ENCODE measurements around the gene PNLIPRP2.

Gene PNLIPRP2

DNA sequence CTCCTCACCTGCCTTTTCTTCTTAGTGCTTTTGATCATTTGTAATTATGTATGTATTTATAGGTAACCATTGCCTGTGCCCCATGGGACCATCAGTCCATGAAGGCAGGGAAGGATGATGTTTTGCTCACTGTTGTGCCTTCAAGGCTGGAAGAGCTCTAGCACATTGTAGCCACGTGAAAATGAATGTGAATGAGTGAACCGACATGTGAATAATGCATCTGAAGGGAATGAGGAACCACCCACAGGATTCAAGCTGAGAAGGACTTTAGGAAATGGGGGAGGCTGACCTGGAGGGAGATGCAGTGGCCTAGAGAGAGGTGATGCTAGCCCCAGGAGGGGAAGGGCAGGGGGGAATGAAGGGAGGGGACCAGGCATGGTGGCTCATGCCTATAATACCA, 6.0 kb upstream of the PNLIPRP2 start:
- no peak for DNase-seq (ENCODE audit: low read depth in 1 of 2, low spot score in 1 of 2)
- H3K27me3 ChIP-seq (ENCODE audit: insufficient read depth, poor library complexity, severe bottlenecking): no peaks in the 10 kb centered on the region
- H3K27ac ChIP-seq (replicated peaks): no peak overlapping the region
- no peak overlapping the region for H3K4me3 ChIP-seq (replicated peaks; ENCODE audit: insufficient read depth, low read length)
- TF ChIP-seq GABPA (IDR thresholded peaks at IDR 0.05; ENCODE audit: low read depth): no peak

DNA sequence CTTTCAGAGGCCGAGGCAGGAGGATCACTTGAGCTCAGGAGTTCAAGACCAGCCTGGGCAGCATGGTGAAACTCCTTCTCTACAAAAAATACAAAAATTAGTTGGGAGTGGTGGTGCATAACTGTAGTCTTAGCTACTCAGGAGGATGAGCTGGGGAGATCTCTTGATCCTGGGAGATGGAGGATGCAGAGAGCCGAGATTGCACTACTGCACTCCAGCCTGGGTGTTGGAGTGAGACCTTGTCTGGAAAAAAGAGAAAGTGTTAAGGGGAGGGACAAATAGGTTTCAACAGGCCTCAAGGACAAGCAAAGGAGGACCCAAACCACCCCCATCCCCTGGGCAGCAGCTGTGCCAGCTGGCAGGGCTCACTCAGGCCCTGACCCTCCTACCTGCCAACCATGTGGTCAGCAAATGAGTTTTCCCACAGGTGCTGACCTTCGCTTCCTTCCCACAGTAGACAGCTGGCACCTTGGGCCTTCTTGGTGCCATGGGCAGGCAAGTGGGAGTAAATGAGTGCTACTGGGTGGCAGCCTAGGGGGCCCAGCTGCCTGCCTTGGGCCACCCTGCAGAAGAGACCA, 5.5 kb upstream of the PNLIPRP2 start:
- Histone ChIP-seq H3K27me3 (ENCODE audit: insufficient read depth, poor library complexity, severe bottlenecking) (no peaks in the 10 kb centered on the region), H3K27ac (replicated peaks) (no peak overlapping the region), H3K4me3 (replicated peaks; ENCODE audit: insufficient read depth, low read length) (no peak overlapping the region)
- no peak for TF ChIP-seq POLR2AphosphoS5 (IDR thresholded peaks at IDR 0.05; ENCODE audit: low read depth)
- TF ChIP-seq, protein P1, sequence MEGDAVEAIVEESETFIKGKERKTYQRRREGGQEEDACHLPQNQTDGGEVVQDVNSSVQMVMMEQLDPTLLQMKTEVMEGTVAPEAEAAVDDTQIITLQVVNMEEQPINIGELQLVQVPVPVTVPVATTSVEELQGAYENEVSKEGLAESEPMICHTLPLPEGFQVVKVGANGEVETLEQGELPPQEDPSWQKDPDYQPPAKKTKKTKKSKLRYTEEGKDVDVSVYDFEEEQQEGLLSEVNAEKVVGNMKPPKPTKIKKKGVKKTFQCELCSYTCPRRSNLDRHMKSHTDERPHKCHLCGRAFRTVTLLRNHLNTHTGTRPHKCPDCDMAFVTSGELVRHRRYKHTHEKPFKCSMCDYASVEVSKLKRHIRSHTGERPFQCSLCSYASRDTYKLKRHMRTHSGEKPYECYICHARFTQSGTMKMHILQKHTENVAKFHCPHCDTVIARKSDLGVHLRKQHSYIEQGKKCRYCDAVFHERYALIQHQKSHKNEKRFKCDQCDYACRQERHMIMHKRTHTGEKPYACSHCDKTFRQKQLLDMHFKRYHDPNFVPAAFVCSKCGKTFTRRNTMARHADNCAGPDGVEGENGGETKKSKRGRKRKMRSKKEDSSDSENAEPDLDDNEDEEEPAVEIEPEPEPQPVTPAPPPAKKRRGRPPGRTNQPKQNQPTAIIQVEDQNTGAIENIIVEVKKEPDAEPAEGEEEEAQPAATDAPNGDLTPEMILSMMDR (IDR thresholded peaks at IDR 0.05; ENCODE audit: insufficient read depth, low read length): no peak
- no peak for DNase-seq (ENCODE audit: low read depth in 1 of 2, low spot score in 1 of 2)

DNA sequence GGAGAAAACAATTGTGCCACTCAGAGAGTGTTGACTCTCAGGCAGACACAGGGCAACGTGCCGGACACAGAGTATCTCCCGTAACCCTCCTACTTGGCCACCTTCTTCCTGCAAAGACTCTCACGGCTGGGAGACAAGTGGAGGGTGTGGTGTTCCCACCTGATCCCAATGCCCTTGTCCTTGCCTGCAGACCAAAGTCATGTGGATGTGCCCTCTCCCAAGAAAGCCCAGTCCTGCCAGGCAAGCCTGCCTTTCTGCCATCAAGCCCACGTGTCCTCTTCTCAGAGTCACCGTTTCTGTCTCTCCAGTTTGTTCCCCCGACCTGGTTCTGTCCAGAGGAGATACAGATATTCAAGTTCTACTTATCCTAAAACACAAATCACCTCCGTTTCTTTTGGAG, 723 bp downstream of the PNLIPRP2 start:
- no peak overlapping the region for H3K27ac ChIP-seq (replicated peaks)
- H3K27me3 ChIP-seq (ENCODE audit: insufficient read depth, poor library complexity, severe bottlenecking): no peaks in the 10 kb centered on the region
- H3K4me3 ChIP-seq (replicated peaks; ENCODE audit: insufficient read depth, low read length): no peak overlapping the region
- TF ChIP-seq GABPA (IDR thresholded peaks at IDR 0.05; ENCODE audit: low read depth): no peak
- TF ChIP-seq POLR2AphosphoS5 (IDR thresholded peaks at IDR 0.05; ENCODE audit: low read depth): no peak
- TF ChIP-seq, protein P2, sequence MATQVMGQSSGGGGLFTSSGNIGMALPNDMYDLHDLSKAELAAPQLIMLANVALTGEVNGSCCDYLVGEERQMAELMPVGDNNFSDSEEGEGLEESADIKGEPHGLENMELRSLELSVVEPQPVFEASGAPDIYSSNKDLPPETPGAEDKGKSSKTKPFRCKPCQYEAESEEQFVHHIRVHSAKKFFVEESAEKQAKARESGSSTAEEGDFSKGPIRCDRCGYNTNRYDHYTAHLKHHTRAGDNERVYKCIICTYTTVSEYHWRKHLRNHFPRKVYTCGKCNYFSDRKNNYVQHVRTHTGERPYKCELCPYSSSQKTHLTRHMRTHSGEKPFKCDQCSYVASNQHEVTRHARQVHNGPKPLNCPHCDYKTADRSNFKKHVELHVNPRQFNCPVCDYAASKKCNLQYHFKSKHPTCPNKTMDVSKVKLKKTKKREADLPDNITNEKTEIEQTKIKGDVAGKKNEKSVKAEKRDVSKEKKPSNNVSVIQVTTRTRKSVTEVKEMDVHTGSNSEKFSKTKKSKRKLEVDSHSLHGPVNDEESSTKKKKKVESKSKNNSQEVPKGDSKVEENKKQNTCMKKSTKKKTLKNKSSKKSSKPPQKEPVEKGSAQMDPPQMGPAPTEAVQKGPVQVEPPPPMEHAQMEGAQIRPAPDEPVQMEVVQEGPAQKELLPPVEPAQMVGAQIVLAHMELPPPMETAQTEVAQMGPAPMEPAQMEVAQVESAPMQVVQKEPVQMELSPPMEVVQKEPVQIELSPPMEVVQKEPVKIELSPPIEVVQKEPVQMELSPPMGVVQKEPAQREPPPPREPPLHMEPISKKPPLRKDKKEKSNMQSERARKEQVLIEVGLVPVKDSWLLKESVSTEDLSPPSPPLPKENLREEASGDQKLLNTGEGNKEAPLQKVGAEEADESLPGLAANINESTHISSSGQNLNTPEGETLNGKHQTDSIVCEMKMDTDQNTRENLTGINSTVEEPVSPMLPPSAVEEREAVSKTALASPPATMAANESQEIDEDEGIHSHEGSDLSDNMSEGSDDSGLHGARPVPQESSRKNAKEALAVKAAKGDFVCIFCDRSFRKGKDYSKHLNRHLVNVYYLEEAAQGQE (IDR thresholded peaks at IDR 0.05; ENCODE audit: insufficient replicate concordance, low read depth): no peak
- TF ChIP-seq, protein P1 (IDR thresholded peaks at IDR 0.05; ENCODE audit: insufficient read depth, low read length): no peak
- no peak for TF ChIP-seq SPI1 (IDR thresholded peaks at IDR 0.05; ENCODE audit: borderline replicate concordance, low read depth)
- no peak for DNase-seq (ENCODE audit: low read depth in 1 of 2, low spot score in 1 of 2)

- TF ChIP-seq, protein P2 (IDR thresholded peaks at IDR 0.05; ENCODE audit: insufficient replicate concordance, low read depth): no peak
- TF ChIP-seq GABPA (IDR thresholded peaks at IDR 0.05; ENCODE audit: low read depth): no peak
- TF ChIP-seq, protein P1 (IDR thresholded peaks at IDR 0.05; ENCODE audit: insufficient read depth, low read length): no peak
- no peak for TF ChIP-seq SPI1 (IDR thresholded peaks at IDR 0.05; ENCODE audit: borderline replicate concordance, low read depth)
- H3K27me3 ChIP-seq (ENCODE audit: insufficient read depth, poor library complexity, severe bottlenecking): no peaks in the 10 kb centered on the region
These were observed 1.3 kb downstream of the PNLIPRP2 start for GRCh38 chr10:116621934-116622655.

More at GRCh38 chr10:116621934-116622655, 1.3 kb downstream of the PNLIPRP2 start:
- no peak overlapping the region for H3K27ac ChIP-seq (replicated peaks)
- no peak for DNase-seq (ENCODE audit: low read depth in 1 of 2, low spot score in 1 of 2)
- H3K4me3 ChIP-seq (replicated peaks; ENCODE audit: insufficient read depth, low read length): no peak overlapping the region

Data from HL-60 (cell line).